ENCODE results near the gene WDR7. TPM values are rescaled to one million over a fixed set of nuclear protein-coding genes. Genes with fewer than 3 reads are reported as not detected.

Gene WDR7
- 2.7 to 4.4 TPM (median 4.0 TPM) in 5 replicates for total RNA-seq (2022; extraction: Qiagen RNA extraction)

GRCh38 chr18:56650944-56651770 lies at the start of gene WDR7:
Gene WDR7, plus strand, starts transcription at chr18:56651359. Its CDS starts 21,157 bp downstream, at chr18:56672516.

DNA sequence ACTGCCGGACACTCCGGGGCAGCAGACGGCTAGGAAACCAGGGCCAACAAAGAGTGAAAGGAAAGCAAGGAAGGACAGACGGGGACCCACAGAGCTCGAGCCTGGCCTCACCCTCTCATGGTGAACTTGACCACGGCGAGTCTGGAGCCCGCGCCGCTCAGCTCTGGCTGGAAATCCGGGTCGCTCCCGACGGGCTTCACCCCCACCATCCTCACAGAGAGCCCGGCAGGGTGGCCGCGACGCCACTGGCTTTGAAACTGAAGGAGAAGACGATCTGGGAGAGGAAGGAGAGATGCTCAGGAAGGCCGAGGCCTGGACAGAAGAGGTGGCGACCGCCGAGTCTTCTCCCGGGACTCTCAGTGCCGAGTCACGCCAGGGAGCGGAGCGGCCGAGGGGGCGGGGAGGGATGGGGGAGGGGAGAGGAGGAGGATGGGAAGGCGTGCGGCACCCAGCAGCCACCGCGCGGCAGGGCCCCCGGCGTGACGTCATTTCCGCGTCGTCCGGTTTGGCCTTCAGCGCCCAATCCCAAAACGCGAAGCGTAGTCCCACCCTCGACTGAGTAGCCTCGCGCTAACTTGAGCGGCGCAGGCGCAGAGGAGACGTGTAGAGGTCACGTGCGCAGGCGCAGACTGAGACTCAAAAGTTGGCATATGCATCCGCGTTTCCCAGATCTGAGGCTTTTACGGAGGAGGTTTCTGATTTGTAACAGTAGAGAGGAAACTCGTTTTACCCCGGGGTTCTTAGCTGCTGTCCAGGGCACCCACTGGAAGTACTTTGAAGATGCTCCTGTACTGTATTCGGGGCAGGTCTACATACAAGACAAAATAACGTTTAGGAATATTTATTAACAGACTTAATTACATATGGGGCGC lies 12.7 kb upstream of the WDR7 start, which contains the start of gene TXNL1:
TSS of gene TXNL1 (minus strand) at position 361 of the 872 bp plus-strand sequence. CDS start at position 209, 152 bp downstream.

Other genes starting within 250 kb of the WDR7 start
- gene TXNL1, start 12.8 kb upstream of the WDR7 start, total RNA-seq (2022; extraction: Qiagen RNA extraction): 63.1 to 71.8 TPM (median 66.6 TPM) in 5 replicates